Endodermal cell (in vitro differentiated cells): ENCODE data around the gene ACTR3. TPM values are rescaled to one million over a fixed set of nuclear protein-coding genes. Genes with fewer than 3 reads are reported as not detected.

Source experiments
- DNase-seq: peaks from one replicate; pipeline ENCODE4 v3.0.0-alpha.2; 2017
- H3K27ac ChIP-seq: 2 replicates; pipeline ENCODE4 v1.5.1; 2013; ENCODE audit warnings: mild to moderate bottlenecking, low read depth, low read length, moderate library complexity
- H3K27me3 ChIP-seq: 2 replicates; pipeline ENCODE4 v1.6.1; 2013; ENCODE audit warnings: mild to moderate bottlenecking, low read length, moderate library complexity; ENCODE audit not compliant: insufficient read depth, control insufficient read depth, poor library complexity, severe bottlenecking
- H3K36me3 ChIP-seq: 2 replicates; pipeline ENCODE4 v1.7.0; 2013; ENCODE audit warnings: mild to moderate bottlenecking, low read length, moderate library complexity; ENCODE audit not compliant: control insufficient read depth, insufficient read depth
- H3K4me1 ChIP-seq: one replicate; pipeline ENCODE4 v1.7.0; 2013; ENCODE audit warnings: low read length; ENCODE audit not compliant: control insufficient read depth, insufficient read depth
- H3K4me3 ChIP-seq: 2 replicates; pipeline ENCODE4 v1.5.1; 2013; ENCODE audit warnings: mild to moderate bottlenecking, low read length, moderate library complexity
- H3K9ac ChIP-seq: 2 replicates; pipeline ENCODE4 v1.6.1; 2013; ENCODE audit warnings: mild to moderate bottlenecking, low read length, moderate library complexity; ENCODE audit not compliant: poor library complexity, severe bottlenecking; ENCODE audit errors: extremely low read depth
- H3K9me3 ChIP-seq: 2 replicates; pipeline ENCODE4 v1.6.1; 2013; ENCODE audit warnings: mild to moderate bottlenecking, low read length, moderate library complexity; ENCODE audit not compliant: control insufficient read depth
- H3K27ac Mint-ChIP-seq: 2 replicates; pipeline ENCODE4 v1.8.0; 2020; ENCODE audit warnings: mixed read lengths
- H3K27me3 Mint-ChIP-seq: 2 replicates; pipeline ENCODE4 v1.8.0; 2021; ENCODE audit warnings: mild to moderate bottlenecking, mixed read lengths; ENCODE audit not compliant: insufficient read depth
- H3K36me3 Mint-ChIP-seq: 2 replicates; pipeline ENCODE4 v1.8.0; 2020; ENCODE audit warnings: low read depth, mixed read lengths
- H3K4me1 Mint-ChIP-seq: 2 replicates; pipeline ENCODE4 v1.8.0; 2020; ENCODE audit warnings: mixed read lengths
- H3K4me3 Mint-ChIP-seq: 2 replicates; pipeline ENCODE4 v1.8.0; 2020; ENCODE audit warnings: mild to moderate bottlenecking, moderate library complexity, mixed read lengths
- H3K9me3 Mint-ChIP-seq: 2 replicates; pipeline ENCODE4 v1.8.0; 2020; ENCODE audit warnings: mild to moderate bottlenecking, mixed read lengths
- WGBS, 2 experiments: methylation state at CpG; one replicate each; pipeline versions ENCODE4 v1.1.5 to v1.1.7; 2013; ENCODE audit warnings: missing lambda C conversion rate in 2 of 2, mixed read lengths in 1 of 2; ENCODE audit not compliant: insufficient coverage in 1 of 2, insufficient read length in 1 of 2; 5-methylcytosine and 5-hydroxymethylcytosine counted together
- total RNA-seq, 2 donors: library from RNA; stranded (reverse); fragmentation: NEBNext Ultra II Directional in 1 of 2; extraction: Animal tissue kit (Norgen Biotek cat#: 25700) in 1 of 2; gene quantifications; 2 replicates in 1 of 2; 3 replicates in 1 of 2; pipeline ENCODE4 v1.2.1, GENCODE V29; 2021
- TF ChIP-seq, protein P1 (sequence below): fragments of 200-600 bp; sonication (generic); conservative IDR thresholded peaks from 2 replicates; pipeline ENCODE4 v1.5.0; 2021; ENCODE audit warnings: antibody characterized with exemption, mild to moderate bottlenecking

Gene ACTR3
- total RNA-seq, 2 donors from 2014 or later = 168 to 192 TPM

DNA sequence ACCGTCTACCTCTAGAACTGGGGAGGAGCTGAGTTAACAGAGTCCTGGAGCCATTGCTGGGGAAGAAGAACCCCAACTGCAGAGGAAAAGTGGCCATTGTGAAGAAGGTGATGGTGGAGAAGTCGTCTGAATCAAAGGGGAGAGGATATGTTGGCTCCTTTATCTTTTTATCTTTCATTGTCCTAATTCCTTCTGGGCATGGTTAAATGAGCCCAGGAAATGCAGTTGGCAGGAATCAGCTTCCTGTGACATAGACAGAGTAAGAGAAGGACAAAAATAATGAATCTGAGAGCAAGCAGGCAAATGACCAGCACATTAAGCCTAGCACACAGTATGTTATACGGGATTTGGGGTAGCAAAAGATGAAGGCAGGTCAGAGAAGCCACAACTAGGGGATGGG lies 16.0 kb upstream of the ACTR3 start:
- no peaks in the 10 kb centered on the region for H3K36me3 Mint-ChIP-seq
- DNase-seq = no peak
- no peaks in the 10 kb centered on the region for H3K4me1 ChIP-seq
- peaks cover 5% of the 10 kb centered on the region for H3K27me3 Mint-ChIP-seq
- H3K9me3 ChIP-seq = no peaks in the 10 kb centered on the region
- no peak overlapping the region for H3K27ac Mint-ChIP-seq
- peaks cover 3% of the 10 kb centered on the region for H3K4me1 Mint-ChIP-seq
- H3K4me3 Mint-ChIP-seq = no peak overlapping the region
- no peak overlapping the region for H3K27ac ChIP-seq
- H3K27me3 ChIP-seq = no peaks in the 10 kb centered on the region
- TF ChIP-seq, protein P1, sequence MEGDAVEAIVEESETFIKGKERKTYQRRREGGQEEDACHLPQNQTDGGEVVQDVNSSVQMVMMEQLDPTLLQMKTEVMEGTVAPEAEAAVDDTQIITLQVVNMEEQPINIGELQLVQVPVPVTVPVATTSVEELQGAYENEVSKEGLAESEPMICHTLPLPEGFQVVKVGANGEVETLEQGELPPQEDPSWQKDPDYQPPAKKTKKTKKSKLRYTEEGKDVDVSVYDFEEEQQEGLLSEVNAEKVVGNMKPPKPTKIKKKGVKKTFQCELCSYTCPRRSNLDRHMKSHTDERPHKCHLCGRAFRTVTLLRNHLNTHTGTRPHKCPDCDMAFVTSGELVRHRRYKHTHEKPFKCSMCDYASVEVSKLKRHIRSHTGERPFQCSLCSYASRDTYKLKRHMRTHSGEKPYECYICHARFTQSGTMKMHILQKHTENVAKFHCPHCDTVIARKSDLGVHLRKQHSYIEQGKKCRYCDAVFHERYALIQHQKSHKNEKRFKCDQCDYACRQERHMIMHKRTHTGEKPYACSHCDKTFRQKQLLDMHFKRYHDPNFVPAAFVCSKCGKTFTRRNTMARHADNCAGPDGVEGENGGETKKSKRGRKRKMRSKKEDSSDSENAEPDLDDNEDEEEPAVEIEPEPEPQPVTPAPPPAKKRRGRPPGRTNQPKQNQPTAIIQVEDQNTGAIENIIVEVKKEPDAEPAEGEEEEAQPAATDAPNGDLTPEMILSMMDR = no peak
- no peak overlapping the region for H3K4me3 ChIP-seq
- no peaks in the 10 kb centered on the region for H3K9me3 Mint-ChIP-seq
- 93% methylated on average over 2 to 3 of the region's 3 CpGs for WGBS, 2 experiments
- H3K36me3 ChIP-seq = no peaks in the 10 kb centered on the region
- no peak overlapping the region for H3K9ac ChIP-seq

GRCh38 chr2:113875135-113875534 lies 14.8 kb upstream of the ACTR3 start:
- H3K27ac Mint-ChIP-seq = no peak overlapping the region
- H3K36me3 Mint-ChIP-seq = no peaks in the 10 kb centered on the region
- Histone ChIP-seq H3K4me3 (no peak overlapping the region), H3K9ac (no peak overlapping the region), H3K9me3 (no peaks in the 10 kb centered on the region), H3K36me3 (no peaks in the 10 kb centered on the region), H3K27me3 (no peaks in the 10 kb centered on the region), H3K4me1 (no peaks in the 10 kb centered on the region), H3K27ac (no peak overlapping the region)
- TF ChIP-seq, protein P1 = no peak
- peaks cover 3% of the 10 kb centered on the region for H3K4me1 Mint-ChIP-seq
- 100% methylated on average over 1 of the region's 2 CpGs; no CpG with 5 or more reads in 1 of the 2 experiments for WGBS, 2 experiments
- H3K9me3 Mint-ChIP-seq = no peaks in the 10 kb centered on the region
- H3K4me3 Mint-ChIP-seq = no peak overlapping the region
- DNase-seq = no peak
- peaks cover 4% of the 10 kb centered on the region for H3K27me3 Mint-ChIP-seq

GRCh38 chr2:113876503-113877387 lies 13.1 kb upstream of the ACTR3 start:
- H3K4me1 ChIP-seq = no peaks in the 10 kb centered on the region
- Mint-ChIP-seq H3K27me3 (no peaks in the 10 kb centered on the region), H3K4me3 (no peak overlapping the region), H3K27ac (no peak overlapping the region), H3K9me3 (no peaks in the 10 kb centered on the region), H3K4me1 (peaks cover 3% of the 10 kb centered on the region), H3K36me3 (peaks cover 2% of the 10 kb centered on the region)
- H3K4me3 ChIP-seq = no peak overlapping the region
- H3K9ac ChIP-seq = no peak overlapping the region
- H3K27me3 ChIP-seq = no peaks in the 10 kb centered on the region
- WGBS, 2 experiments = 89% methylated on average over 15 to 19 of the region's 19 CpGs
- peak; percentile 69 for DNase-seq
- TF ChIP-seq, protein P1 = peak; percentile 39
- H3K36me3 ChIP-seq = no peaks in the 10 kb centered on the region
- no peaks in the 10 kb centered on the region for H3K9me3 ChIP-seq
- no peak overlapping the region for H3K27ac ChIP-seq
